ENCODE results near the gene ST6GAL1.

The ST6GAL1 gene

GRCh38 chr3:186969607-186970006, 39.3 kb downstream of the ST6GAL1 start:
- TF ChIP-seq CTCF (conservative IDR thresholded peaks at IDR 0.05) = no peak
- no peak for TF ChIP-seq ZFX (IDR thresholded peaks at IDR 0.05)

GRCh38 chr3:186971106-186971505, 40.8 kb downstream of the ST6GAL1 start:
- H3K27ac ChIP-seq = peak overlapping the region; percentile 84

More at GRCh38 chr3:186969607-186970006, 39.3 kb downstream of the ST6GAL1 start:
- no peak overlapping the region for H3K27ac ChIP-seq

- peak overlapping the region; percentile 84 for H3K27ac ChIP-seq
- TF ChIP-seq CTCF (conservative IDR thresholded peaks at IDR 0.05) (no peak), ZFX (IDR thresholded peaks at IDR 0.05) (no peak)
Observed at GRCh38 chr3:186971578-186971977, 41.3 kb downstream of the ST6GAL1 start.

GRCh38 chr3:186973702-186974101, 43.4 kb downstream of the ST6GAL1 start:
- peak overlapping the region; percentile 8; the same call in 1 of the 2 replicates for H3K27ac ChIP-seq
- no peak for TF ChIP-seq ZFX (IDR thresholded peaks at IDR 0.05)
- no peak for TF ChIP-seq CTCF (conservative IDR thresholded peaks at IDR 0.05)

- TF ChIP-seq ZFX (IDR thresholded peaks at IDR 0.05) = no peak
- peak overlapping the region; percentile 79 for H3K27ac ChIP-seq
Observed at GRCh38 chr3:186974824-186975313, 44.5 kb downstream of the ST6GAL1 start.

GRCh38 chr3:186975726-186976125, 45.4 kb downstream of the ST6GAL1 start:
- no peak for TF ChIP-seq ZFX (IDR thresholded peaks at IDR 0.05)
- TF ChIP-seq CTCF (conservative IDR thresholded peaks at IDR 0.05) = no peak
- peak overlapping the region; percentile 79 for H3K27ac ChIP-seq

- H3K27ac ChIP-seq = peak overlapping the region; percentile 79
- no peak for TF ChIP-seq ZFX (IDR thresholded peaks at IDR 0.05)
- TF ChIP-seq CTCF (conservative IDR thresholded peaks at IDR 0.05) = no peak
Observed at GRCh38 chr3:186976837-186977750, 46.8 kb downstream of the ST6GAL1 start.

GRCh38 chr3:186978712-186979111, 48.4 kb downstream of the ST6GAL1 start:
- TF ChIP-seq ZFX (IDR thresholded peaks at IDR 0.05) (no peak), CTCF (conservative IDR thresholded peaks at IDR 0.05) (no peak)
- H3K27ac ChIP-seq = peak overlapping the region; percentile 79
